ENCODE results near the gene FANCB.

The FANCB gene

DNA sequence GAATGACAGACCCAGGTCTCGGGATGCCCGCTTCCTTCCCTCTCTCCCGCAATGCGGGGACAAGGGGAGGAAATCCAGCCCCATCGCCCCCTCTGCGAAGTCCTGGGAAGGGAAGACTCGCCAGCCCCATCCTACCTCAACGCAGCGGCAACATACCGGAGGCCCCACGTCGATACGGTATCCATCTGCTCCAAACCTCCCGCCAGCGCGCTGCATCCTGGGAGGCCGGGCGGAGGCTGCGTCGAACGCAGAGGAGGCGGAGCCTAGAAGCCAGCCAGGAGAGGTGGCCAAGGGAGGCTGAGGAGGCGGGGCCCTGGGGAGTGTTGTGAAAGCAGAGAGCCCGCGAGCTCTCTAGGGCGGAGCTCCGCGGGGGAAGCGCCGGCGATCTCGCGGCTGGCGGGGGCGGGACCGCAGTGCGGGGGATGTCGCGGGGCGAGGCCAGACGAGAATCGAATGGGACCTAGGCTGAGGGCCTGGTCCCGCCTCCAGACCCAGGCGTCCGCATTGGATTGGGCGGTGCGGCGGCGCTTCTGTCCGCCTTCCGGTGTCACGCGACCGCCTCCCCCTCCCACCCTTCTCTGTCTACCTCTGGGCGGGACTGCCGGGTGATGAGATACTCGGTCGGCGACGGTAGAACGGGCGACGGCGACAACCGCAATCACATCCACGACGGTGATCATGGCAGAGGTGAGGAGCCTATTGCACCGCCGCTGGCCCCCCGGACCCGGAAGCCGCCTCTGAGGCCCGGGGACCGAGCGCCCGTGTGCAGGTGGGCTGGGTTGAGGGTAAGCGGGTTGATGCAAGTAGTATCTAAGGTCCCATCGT, at the start of gene FANCB, which contains the start of gene MOSPD2:
TSS of gene FANCB (minus strand) at position 219 of the 825 bp plus-strand sequence. CDS start 7,559 bp downstream, outside the sequence.
TSS of gene MOSPD2 (plus strand) at position 571 of the 825 bp plus-strand sequence. CDS start at position 679, 108 bp downstream.
- DNase-seq, result peak; percentile 88

GRCh38 chrX:14922437-14922836, 49.6 kb upstream of the FANCB start:
- DNase-seq, result peak; percentile 6

GRCh38 chrX:14920196-14920595, 47.3 kb upstream of the FANCB start:
- no peak for DNase-seq

GRCh38 chrX:14919407-14919806, 46.5 kb upstream of the FANCB start:
- no peak for DNase-seq

GRCh38 chrX:14916017-14916674, 43.3 kb upstream of the FANCB start:
- DNase-seq, result no peak

DNA sequence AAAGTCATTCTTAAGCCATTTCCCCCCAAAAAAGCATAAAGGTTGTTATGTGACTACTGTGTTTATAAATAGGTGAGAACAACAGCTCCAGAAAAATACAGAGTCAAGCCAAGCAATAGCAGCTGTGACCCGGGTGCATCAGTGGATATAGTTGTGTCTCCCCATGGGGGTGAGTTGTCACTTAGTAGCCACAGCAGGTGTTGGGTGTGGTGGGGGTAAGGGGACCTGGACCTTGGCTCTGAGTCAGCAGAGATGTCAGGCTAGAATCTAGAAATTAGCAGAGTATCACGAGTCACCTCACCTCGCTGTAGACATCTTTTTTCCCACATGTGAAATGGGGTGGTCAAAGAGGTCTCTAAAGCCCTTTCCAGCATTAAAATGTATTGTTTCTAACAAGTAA, 42.7 kb upstream of the FANCB start:
- DNase-seq, result no peak

GRCh38 chrX:14913241-14913640, 40.4 kb upstream of the FANCB start:
- no peak for DNase-seq

- no peak for DNase-seq
These were observed 31.0 kb upstream of the FANCB start for GRCh38 chrX:14903891-14904290.

DNA sequence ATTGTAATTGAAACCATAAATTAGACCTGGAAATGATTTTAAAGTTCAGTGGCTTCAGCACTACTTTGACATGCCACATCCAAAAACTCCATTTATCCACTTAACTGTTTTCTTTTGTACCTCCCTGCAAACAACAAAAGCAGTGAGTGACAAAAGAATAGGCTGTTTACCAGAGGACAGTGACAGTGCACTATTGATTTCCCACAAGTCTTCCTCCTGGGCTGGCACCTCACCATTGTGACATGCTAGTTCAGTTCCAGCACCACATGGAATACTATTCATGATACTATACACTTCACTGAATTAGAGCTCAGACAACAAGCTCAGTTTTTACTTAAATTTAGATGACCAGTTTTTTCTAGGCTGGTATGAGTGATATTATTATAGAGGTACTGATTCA, 29.7 kb upstream of the FANCB start:
- no peak for DNase-seq

- DNase-seq, result no peak
These were observed 26.7 kb upstream of the FANCB start for GRCh38 chrX:14899607-14900006.

- DNase-seq, result no peak
These were observed 24.2 kb upstream of the FANCB start for GRCh38 chrX:14897042-14897441.

DNA sequence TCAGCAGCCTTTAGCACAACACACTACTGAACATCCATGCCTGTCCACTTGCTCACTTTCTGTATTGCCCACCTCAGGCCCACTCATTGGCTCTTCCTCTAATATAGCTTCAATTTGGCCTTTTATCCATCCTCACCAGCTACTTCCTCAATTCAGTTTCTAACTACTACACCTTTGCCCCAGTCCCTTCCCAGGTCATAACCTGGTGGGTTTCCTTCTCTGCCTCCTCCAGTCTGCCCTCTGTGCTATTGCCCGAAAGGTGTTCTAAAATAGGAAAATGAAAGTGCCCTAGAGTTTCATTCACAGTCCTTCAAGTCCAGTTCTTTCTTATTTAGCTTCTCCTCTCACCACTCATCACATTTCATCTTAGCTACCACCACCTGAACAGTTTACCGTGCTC, 23.4 kb upstream of the FANCB start:
- no peak for DNase-seq

DNA sequence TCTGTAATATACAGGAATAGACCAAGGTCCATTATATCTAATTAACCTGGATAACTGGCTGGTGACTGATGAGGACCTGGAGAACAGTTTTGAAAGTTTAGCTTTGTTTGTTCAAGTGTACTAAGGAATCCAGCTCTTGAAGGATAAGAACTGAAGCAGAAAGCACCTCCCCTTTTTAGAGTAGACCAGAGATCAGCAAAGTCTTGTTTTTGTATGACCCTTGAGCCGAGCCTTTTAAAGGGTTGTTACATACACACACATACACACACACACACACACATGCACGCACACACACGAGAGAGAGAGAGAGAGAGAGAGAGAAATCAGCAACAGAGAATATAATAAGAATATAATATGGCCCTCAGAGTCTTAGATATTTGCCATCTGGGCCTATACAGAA, 13.4 kb upstream of the FANCB start:
- no peak for DNase-seq

- DNase-seq, result no peak
These were observed 11.8 kb upstream of the FANCB start for GRCh38 chrX:14884714-14885113.

GRCh38 chrX:14883826-14884225, 11.0 kb upstream of the FANCB start:
- no peak for DNase-seq

DNA sequence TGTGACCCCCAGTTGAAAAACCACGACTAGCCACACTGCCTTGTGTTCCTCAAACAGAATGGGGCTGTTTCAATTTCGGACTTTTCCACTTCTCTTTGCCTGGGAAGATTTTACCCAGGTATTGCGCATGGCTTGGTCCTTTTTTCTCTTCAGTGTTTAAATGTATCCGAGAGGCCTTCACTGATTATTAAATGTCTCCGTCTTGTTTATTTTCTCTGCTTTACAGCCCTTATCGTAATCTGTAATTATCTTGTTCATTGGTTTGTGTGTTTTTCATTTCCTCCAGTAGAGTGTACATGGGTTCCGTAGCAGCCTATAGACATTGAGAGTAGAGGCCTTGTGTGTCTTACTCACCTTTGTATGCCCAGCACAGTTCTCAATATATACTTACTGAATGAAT, 2.8 kb upstream of the FANCB start:
- no peak for DNase-seq

DNA sequence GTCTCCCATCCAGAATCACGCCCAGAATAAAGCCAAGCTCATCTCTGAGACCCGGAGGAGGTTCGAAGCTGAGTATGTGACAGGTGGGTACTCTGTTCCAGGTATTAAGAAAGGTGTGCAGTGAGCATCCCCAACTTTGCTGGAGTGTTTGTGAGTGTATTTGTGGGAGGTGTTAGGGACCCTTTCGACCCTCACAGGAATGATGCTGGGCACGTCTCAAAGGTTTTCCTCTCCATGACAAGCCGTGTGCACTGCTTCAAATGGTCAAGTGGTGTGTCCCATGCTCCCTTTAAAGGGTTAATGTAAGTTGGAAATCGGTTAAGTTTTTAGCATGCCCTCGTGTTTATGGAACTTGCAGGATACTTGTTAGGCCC, 794 bp upstream of the FANCB start:
- no peak for DNase-seq

- DNase-seq, result no peak
These were observed 514 bp downstream of the FANCB start for GRCh38 chrX:14872355-14872754.

GRCh38 chrX:14871767-14872166, 1.1 kb downstream of the FANCB start:
- DNase-seq, result no peak

- DNase-seq, result no peak
These were observed 7.7 kb downstream of the FANCB start for GRCh38 chrX:14865201-14865600.

GRCh38 chrX:14864631-14865030, 8.2 kb downstream of the FANCB start:
- no peak for DNase-seq

DNA sequence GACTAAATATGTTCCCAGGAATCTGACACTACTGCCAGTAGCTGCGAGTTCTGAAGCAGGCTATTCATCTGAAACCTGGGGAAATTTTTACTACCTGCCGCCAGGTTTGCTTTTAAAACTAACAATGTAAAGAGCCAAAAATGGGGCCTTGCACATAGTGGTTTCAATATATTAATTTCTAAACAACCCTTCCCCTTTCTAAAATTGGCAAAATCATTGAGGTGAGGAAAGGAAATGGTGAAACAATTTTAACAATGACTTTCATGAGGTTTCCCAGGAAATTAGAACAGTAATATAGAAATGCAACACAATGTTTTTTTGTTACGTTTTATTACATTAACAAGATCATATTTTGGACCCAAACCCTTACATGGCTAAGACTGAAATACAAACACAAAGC, 21.3 kb downstream of the FANCB start:
- DNase-seq, result no peak

- no peak for DNase-seq
These were observed 29.2 kb downstream of the FANCB start for GRCh38 chrX:14843666-14844065.

GRCh38 chrX:14837155-14837554, 35.7 kb downstream of the FANCB start:
- DNase-seq, result no peak

Measured in T1000 (cell line).